Central memory CD4-positive, alpha-beta T cell (primary cell): ENCODE measurements around the gene PREX1.

Experiments used
- DNase-seq: peaks from one replicate; pipeline ENCODE4 v3.0.0; 2022

PREX1 gene

GRCh38 chr20:48729538-48729937 is 98.3 kb downstream of the PREX1 start:
- no peak for DNase-seq

- DNase-seq, result no peak
Observed at GRCh38 chr20:48728042-48728825, 99.6 kb downstream of the PREX1 start.

- DNase-seq, result no peak
Observed at GRCh38 chr20:48727226-48727625, 100.6 kb downstream of the PREX1 start.

- no peak for DNase-seq
Observed at GRCh38 chr20:48725555-48725991, 102.2 kb downstream of the PREX1 start.

- DNase-seq, result no peak
Observed at GRCh38 chr20:48724891-48725554, 102.8 kb downstream of the PREX1 start.

- no peak for DNase-seq
Observed at GRCh38 chr20:48724382-48724781, 103.4 kb downstream of the PREX1 start.

GRCh38 chr20:48723308-48724264 is 104.2 kb downstream of the PREX1 start:
- DNase-seq, result no peak

GRCh38 chr20:48722737-48723191 is 105.0 kb downstream of the PREX1 start:
- DNase-seq, result no peak

GRCh38 chr20:48722002-48722731 is 105.6 kb downstream of the PREX1 start:
- DNase-seq, result no peak

- no peak for DNase-seq
Observed at GRCh38 chr20:48721324-48722001, 106.3 kb downstream of the PREX1 start.

- DNase-seq, result no peak
Observed at GRCh38 chr20:48720256-48720985, 107.4 kb downstream of the PREX1 start.

GRCh38 chr20:48719598-48720255 is 108.1 kb downstream of the PREX1 start:
- no peak for DNase-seq

GRCh38 chr20:48718786-48719578 is 108.8 kb downstream of the PREX1 start:
- DNase-seq, result peak; percentile 27

- DNase-seq, result no peak
Observed at GRCh38 chr20:48717680-48718223, 110.0 kb downstream of the PREX1 start.

GRCh38 chr20:48717095-48717672 is 110.6 kb downstream of the PREX1 start:
- DNase-seq, result no peak

- no peak for DNase-seq
Observed at GRCh38 chr20:48716541-48716940, 111.3 kb downstream of the PREX1 start.

GRCh38 chr20:48716086-48716485 is 111.7 kb downstream of the PREX1 start:
- peak; percentile 42 for DNase-seq

GRCh38 chr20:48714764-48715163 is 113.0 kb downstream of the PREX1 start:
- no peak for DNase-seq
